GM18868 (cell line): Measurements from ENCODE around the gene JUNB.
"Not testable (repeated sequence)": the region's sequence is repeated elsewhere in the genome, so short reads cannot be mapped to it uniquely, and the experiment has no call there.

Experiments used
- ATAC-seq: cut with Tn5 transposase; IDR thresholded peaks from one replicate; pipeline ENCODE4 v1.9.1; 2021; ENCODE audit warnings: mild to moderate bottlenecking, moderate library complexity; ENCODE audit not compliant: unreplicated experiment

The JUNB gene

DNA sequence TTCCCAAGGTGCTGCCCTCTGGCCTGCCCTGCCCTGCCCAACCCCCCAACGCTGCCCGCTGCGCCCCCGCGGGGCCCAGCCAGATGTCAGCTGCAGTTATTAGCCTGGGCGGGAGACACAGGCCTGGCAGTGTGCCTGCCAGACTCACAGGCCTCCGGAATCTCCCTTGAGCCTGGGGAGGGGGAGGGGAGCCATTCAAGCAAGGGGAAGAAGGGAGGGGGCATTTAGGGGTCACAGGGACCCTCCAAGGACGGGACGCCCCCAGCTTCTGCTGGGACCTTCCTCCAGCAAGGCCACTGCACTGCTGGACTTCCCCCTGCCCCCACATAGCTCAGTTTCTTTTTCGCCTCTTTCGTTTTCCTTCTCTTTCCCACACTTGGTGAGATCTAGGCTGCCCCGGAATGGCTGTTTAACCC is 2.6 kb upstream of the JUNB start:
- no peak for ATAC-seq

GRCh38 chr19:12789098-12789903 is 2.0 kb upstream of the JUNB start:
- ATAC-seq = no peak

- ATAC-seq = peak; percentile 38
These were observed 1.2 kb upstream of the JUNB start for GRCh38 chr19:12789904-12790619.

DNA sequence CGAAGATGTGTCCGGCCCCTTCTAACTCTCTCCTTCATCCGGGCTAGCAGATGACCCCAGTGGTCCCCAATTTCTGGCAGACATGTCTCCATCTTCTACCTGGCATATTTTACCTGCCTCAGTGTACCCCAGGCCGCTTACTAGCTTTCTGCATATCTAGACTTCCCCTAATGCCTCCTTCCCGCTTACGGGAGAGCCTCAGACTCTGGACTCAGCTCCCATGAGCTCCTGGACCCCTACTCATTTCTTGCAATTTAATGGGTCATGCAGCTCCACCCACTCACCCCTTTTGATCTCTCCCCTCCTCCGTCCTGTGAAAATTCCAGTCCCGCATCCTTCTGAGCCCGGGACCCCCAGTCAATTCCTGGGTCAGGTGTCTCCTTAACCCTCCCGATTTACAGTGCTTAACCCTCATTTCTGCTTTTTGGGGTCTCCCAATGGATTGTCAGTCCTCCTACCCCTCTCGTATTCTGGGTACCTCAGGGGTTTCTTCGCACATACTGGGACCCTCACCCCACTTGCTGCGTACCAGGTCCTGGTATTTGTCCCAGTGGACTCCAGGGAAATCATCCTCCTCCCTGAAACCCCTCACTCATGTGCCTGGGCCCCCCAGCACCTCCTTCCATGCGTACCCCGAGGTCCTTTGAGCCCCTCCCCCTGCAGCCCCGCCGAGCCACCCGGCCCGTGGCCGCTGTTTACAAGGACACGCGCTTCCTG is 500 bp upstream of the JUNB start:
- ATAC-seq = no peak

DNA sequence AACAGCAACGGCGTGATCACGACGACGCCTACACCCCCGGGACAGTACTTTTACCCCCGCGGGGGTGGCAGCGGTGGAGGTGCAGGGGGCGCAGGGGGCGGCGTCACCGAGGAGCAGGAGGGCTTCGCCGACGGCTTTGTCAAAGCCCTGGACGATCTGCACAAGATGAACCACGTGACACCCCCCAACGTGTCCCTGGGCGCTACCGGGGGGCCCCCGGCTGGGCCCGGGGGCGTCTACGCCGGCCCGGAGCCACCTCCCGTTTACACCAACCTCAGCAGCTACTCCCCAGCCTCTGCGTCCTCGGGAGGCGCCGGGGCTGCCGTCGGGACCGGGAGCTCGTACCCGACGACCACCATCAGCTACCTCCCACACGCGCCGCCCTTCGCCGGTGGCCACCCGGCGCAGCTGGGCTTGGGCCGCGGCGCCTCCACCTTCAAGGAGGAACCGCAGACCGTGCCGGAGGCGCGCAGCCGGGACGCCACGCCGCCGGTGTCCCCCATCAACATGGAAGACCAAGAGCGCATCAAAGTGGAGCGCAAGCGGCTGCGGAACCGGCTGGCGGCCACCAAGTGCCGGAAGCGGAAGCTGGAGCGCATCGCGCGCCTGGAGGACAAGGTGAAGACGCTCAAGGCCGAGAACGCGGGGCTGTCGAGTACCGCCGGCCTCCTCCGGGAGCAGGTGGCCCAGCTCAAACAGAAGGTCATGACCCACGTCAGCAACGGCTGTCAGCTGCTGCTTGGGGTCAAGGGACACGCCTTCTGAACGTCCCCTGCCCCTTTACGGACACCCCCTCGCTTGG is 966 bp downstream of the JUNB start:
- ATAC-seq = no peak

- no peak for ATAC-seq
These were observed 1.6 kb downstream of the JUNB start for GRCh38 chr19:12792853-12793289.

DNA sequence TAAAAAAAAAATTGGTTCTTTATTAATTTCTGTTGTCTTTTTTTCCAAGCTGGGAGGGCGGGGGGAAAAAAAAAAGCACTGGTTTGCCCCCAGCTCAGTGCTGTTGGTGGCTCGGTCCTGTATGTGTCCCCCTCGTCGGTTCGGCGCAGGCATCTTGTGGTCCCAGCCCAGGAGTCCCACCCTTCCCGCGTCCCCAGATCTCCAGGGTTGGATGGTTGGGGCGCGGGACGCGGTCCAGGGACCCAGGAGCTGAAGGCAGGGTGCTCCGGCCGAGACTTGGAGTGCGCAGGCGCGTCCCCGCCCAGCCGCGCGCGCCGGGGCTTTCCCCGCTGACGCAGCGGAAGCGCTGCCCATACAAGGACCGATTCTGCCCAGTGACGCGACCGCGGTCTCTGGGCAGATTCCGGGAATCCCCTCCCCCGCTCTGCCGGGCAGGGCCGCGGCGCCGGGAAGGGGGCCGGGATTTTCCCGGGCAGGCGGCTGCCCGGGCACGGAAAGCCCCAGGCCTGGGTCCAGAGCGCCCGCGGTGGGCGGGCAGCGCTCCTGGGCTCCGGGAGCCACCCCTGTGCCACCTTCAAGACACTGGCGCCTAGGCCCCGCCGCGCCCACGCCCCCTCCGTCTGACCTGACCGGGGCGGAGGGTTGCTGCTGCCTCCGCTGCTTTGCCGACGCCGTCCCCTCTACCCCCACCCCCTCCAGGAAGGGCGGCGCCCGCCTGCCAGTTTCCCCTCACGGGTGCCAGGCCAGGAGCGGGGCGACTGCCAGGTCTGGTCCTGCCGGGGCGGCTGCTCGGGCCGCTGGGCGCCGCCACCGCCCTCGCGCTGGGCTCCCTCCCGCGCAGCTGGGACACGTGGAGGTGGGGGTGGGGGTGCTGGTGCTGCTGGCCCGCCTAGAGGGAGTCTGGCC is 2.3 kb downstream of the JUNB start:
- ATAC-seq = peak; percentile 24

- no peak for ATAC-seq
These were observed 3.1 kb downstream of the JUNB start for GRCh38 chr19:12794196-12794941.

DNA sequence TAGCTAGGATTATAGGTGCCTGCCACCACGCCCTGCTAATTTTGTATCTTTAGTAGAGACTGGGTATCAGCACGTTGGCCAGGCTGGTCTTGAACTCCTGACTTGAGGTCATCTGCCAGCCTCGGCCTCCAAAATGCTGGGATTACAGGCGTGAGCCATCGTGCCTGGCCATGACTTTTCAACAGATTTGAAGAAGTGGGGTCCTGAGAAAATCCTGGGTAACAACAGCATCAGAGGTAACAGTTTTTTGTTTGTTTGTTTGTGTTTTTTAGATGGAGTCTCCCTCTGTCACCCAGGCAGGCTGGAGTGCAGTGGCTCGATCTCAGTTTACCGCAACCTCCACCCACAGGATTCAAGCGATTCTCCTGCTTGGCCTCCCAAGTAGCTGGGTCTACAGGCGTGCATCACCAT is 3.7 kb downstream of the JUNB start:
- ATAC-seq = no peak

GRCh38 chr19:12796146-12797071 is 5.1 kb downstream of the JUNB start:
- ATAC-seq = no peak

DNA sequence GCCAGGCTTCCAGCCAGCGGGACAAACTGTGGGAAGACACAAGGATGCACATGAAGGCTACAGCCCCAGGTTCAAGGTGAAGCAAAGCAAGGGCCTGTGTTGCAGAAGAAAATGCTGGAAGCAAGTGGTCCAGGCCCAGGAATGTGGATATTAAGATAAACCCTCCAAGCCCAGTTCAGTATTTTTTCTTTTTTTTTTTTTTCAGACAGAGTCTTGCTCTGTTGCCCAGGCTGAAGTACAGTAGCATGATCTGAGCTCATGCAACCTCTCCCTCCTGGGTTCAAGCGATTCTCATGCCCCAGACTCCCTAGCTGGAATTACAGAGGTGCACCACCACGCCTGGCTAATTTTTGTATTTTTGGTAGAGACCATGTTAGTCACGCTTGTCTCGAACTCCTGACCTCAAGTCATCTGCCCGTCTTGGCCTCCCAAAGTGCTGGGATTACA is 5.9 kb downstream of the JUNB start:
- ATAC-seq = no peak

DNA sequence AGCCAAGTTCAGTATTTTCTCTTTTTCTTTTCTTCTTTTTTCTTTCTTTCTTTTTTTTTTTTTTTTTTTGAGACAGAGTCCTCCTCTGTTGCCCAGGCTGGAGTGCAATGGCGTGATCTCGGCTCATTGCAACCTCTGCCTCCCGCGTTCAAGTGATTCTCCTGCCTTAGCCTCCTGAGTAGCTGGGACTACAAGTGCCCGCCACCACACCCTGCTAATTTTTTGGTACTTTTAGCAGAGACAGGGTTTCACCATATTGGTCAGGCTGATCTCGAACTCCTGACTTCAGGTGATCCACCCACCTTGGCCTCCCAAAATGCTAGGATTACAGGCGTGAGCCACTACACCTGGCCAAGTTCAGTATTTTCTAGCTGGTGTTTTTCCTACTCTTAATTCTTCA is 6.3 kb downstream of the JUNB start:
- not testable (repeated sequence) for ATAC-seq

- no peak for ATAC-seq
These were observed 8.6 kb downstream of the JUNB start for GRCh38 chr19:12799742-12800465.

DNA sequence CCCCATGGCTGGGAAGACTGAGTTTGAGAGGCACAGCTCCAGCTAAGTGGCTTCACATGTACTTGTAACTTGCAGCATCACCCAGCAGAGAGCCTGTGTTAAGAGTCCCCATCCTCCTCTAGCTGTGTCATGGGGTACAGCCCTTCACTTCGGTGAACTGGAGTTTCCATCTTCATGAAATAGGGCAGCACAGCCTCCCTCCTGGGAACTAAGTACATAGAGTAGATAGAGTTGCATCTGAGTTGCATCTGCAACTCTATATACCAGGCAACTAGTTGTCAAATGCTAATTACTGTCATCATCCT is 9.1 kb downstream of the JUNB start:
- ATAC-seq = no peak

DNA sequence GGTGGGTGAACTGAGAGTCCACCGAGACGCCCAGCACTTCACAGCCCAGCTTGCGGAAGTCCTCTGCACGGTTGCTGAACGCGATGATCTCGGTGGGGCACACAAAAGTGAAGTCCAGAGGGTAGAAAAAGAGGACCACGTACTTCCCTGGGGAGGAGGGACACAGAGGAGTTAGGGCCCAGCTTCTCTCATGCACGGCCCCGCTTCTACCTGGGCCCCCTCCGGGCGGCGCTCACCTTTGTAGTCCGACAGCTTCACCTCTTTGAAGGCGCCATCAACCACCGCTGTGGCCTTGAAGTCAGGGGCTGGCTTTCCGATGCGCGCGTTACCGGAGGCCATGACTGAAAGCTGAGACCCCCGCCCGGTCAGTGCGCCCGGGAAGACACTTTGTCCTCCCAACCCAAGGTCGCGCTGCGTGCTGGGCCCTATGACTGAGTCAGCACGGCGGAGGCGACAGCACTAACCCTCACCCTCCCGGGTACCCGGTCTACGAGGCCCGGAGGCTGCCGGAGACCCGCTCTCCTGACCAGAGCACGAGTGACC is 9.7 kb downstream of the JUNB start:
- no peak for ATAC-seq

DNA sequence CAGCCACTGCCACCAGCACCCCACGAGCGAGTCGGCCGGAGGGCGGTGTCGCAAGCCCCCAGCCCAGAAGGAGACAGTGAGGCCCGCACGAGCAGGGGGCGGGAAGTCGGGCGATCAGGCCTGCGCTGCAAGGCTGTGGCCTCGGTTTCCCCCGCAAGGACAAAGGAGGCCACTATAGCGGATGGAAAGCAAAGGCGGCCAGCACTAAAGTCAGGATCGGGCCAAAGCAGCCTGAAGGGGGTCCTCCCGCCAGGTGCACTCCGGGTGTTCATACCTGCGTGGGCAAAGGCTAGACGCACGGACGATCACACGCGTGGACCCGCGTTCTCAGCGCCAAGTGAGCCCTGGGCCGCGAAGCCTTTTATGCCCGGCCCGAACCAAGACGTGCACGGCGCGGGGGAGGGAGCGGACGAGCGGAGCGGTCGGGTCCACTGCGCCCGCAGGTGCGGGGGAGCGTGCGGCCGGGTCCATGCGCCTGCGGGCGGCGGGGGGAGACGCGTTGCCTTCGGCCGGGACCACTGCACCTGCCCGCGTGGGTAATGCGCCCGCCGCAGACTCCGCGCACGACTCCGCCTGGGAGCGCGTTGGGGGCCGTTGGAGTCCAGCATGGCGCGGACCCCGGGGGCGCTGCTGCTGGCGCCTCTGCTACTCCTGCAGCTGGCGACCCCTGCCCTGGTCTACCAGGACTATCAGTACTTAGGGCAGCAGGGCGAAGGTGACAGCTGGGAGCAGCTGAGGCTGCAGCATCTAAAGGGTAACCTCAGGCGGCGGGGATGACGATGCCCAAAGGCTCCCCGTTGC is 10.4 kb downstream of the JUNB start, which contains the start of the genes PRDX2 and THSD8:
Gene PRDX2 (minus strand): TSS at position 335 of the 801 bp plus-strand sequence. CDS start 539 bp downstream, outside the sequence.
Gene THSD8 (plus strand): TSS at position 604 of the 801 bp plus-strand sequence. CDS start 3 bp downstream, at position 607.
- no peak for ATAC-seq
